HepG2 (cell line): ENCODE measurements around the gene GNPAT. TPM values are rescaled to one million over a fixed set of nuclear protein-coding genes. Genes with fewer than 3 reads are reported as not detected.

ENCODE experiments used
- ATAC-seq: fragments of 200-7000 bp; cut with Tn5 transposase; 3 replicates; pipeline ENCODE4 v1.9.1; 2020; ENCODE audit warnings: mild to moderate bottlenecking, moderate library complexity
- BruUV-seq: library from RNA; stranded (reverse); fragments of 400-500 nt; replicated peaks from 2 replicates; lab custom pipeline; 2021; lab: Mats Ljungman, UMichigan
- CTCF ChIA-PET: fragments of 300-600 bp; formaldehyde crosslinking; extraction: SDS; loops from one replicate; lab custom pipeline; 2021; ENCODE audit warnings: low total read pairs, inconsistent platforms, low intra/inter-chr PET ratio; lab: Yijun Ruan, JAX
- POLR2A ChIA-PET: fragments of 350-600 bp; sonication (Branson Sonifier 250); formaldehyde crosslinking; loops from one replicate; lab custom pipeline; 2020; ENCODE audit warnings: antibody characterized with exemption, inconsistent platforms; lab: Yijun Ruan, JAX
- DNase-seq: peaks from one replicate; pipeline ENCODE4 v3.0.0-alpha.2; 2015; ENCODE audit warnings: low spot score
- FAIRE-seq: peaks from 3 replicates; lab custom pipeline; 2011; peaks lifted over from hg19 to GRCh38; lab: Jason Lieb, UNC
- H2AFZ ChIP-seq: one replicate; pipeline ENCODE4 v1.6.1; 2011; ENCODE audit warnings: low read length, inconsistent platforms
- H3K27ac ChIP-seq: fragments of 300-600 bp; 3 replicates; pipeline ENCODE4 v1.8.0; 2011; ENCODE audit warnings: mixed run types, mild to moderate bottlenecking, mixed read lengths, low read length, inconsistent platforms; ENCODE audit not compliant: insufficient read depth; ENCODE audit errors: extremely low read length
- H3K27me3 ChIP-seq, 2 experiments: fragments of 200-600 bp in 1 of 2; 2 replicates in 1 of 2; 3 replicates in 1 of 2; pipeline versions ENCODE4 v1.6.0 to v1.8.0; 2011; ENCODE audit warnings: low read length in 2 of 2, mild to moderate bottlenecking in 2 of 2, moderate library complexity in 2 of 2, inconsistent platforms in 1 of 2; ENCODE audit not compliant: insufficient read depth in 2 of 2, control insufficient read depth in 1 of 2
- H3K36me3 ChIP-seq, 2 experiments: fragments of 200-600 bp in 1 of 2; replicated peaks in 1 of 2; 2 replicates in 1 of 2; 3 replicates in 1 of 2; pipeline versions ENCODE4 v1.5.1 to v1.8.0; 2011; ENCODE audit warnings: low read length in 2 of 2, inconsistent platforms in 1 of 2; ENCODE audit not compliant: insufficient read depth in 2 of 2, control insufficient read depth in 1 of 2
- H3K4me1 ChIP-seq: 2 replicates; pipeline ENCODE4 v1.5.1; 2012; ENCODE audit warnings: low read length, inconsistent platforms; ENCODE audit not compliant: insufficient read depth
- H3K4me2 ChIP-seq: 2 replicates; pipeline ENCODE4 v1.6.0; 2011; ENCODE audit warnings: low read depth, low read length, inconsistent platforms
- H3K4me3 ChIP-seq, 3 experiments: fragments of 200-600 bp in 1 of 3; sonication (generic), shearing (Covaris generic) in 1 of 3; replicated peaks in 1 of 3; 2 replicates each; pipeline ENCODE4 v1.5.1; 2011 to 2016; ENCODE audit warnings: low read length in 3 of 3, inconsistent platforms in 2 of 3, low read depth in 2 of 3, mild to moderate bottlenecking in 2 of 3, control low read depth in 1 of 3, mixed read lengths in 1 of 3; ENCODE audit not compliant: insufficient read depth in 1 of 3
- H3K79me2 ChIP-seq: one replicate; pipeline ENCODE4 v1.6.1; 2011; ENCODE audit warnings: low read length, inconsistent platforms; ENCODE audit not compliant: insufficient read depth
- H3K9ac ChIP-seq: 2 replicates; pipeline ENCODE4 v1.6.0; 2011; ENCODE audit warnings: mild to moderate bottlenecking, low read depth, low read length, inconsistent platforms; ENCODE audit not compliant: insufficient read depth
- H3K9me3 ChIP-seq: 2 replicates; pipeline ENCODE4 v1.5.1; 2012; ENCODE audit warnings: mild to moderate bottlenecking, low read length
- H4K20me1 ChIP-seq: 2 replicates; pipeline ENCODE4 v1.6.0; 2011; ENCODE audit warnings: inconsistent platforms, mild to moderate bottlenecking, low read length, moderate library complexity; ENCODE audit not compliant: insufficient read depth
- CHD2 ChIP-seq: IDR thresholded peaks from 2 replicates; pipeline ENCODE4 v1.6.1; 2011; ENCODE audit warnings: low read depth, low read length, improper control_type of control experiment
- HNRNPL ChIP-seq: fragments of 200-400 bp; formaldehyde crosslinking; IDR thresholded peaks from 2 replicates; pipeline ENCODE4 v1.6.1; 2017; ENCODE audit warnings: mild to moderate bottlenecking, low read depth, low read length
- KAT2B ChIP-seq: fragments of 150-350 bp; IDR thresholded peaks from 2 replicates; pipeline ENCODE4 v1.6.1; 2014; ENCODE audit warnings: low read depth, low read length, borderline replicate concordance
- MED8 ChIP-seq: sonication (generic); formaldehyde crosslinking; IDR thresholded peaks from 2 replicates; pipeline ENCODE4 v1.8.1; 2023; ENCODE audit warnings: mild to moderate bottlenecking, missing genetic modification reagents; ENCODE audit not compliant: insufficient replicate concordance
- MTF1 ChIP-seq: sonication (generic); formaldehyde crosslinking; IDR thresholded peaks from 2 replicates; pipeline ENCODE4 v1.5.0; 2020; ENCODE audit warnings: missing genetic modification reagents
- RORA ChIP-seq: sonication (generic); formaldehyde crosslinking; IDR thresholded peaks from 2 replicates; pipeline ENCODE4 v1.5.0; 2020; ENCODE audit warnings: mild to moderate bottlenecking, missing genetic modification reagents, moderate library complexity
- TBL1XR1 ChIP-seq: fragments of 150-350 bp; IDR thresholded peaks from 2 replicates; pipeline ENCODE4 v1.6.1; 2014; ENCODE audit warnings: borderline replicate concordance, low read length; ENCODE audit not compliant: partially characterized antibody
- ZNF232 ChIP-seq: sonication (generic); formaldehyde crosslinking; IDR thresholded peaks from 2 replicates; pipeline ENCODE4 v1.4.0; 2020; ENCODE audit warnings: missing genetic modification reagents, borderline replicate concordance
- ZNF816 ChIP-seq: sonication (generic); formaldehyde crosslinking; IDR thresholded peaks from 2 replicates; pipeline ENCODE4 v1.8.0; 2022; ENCODE audit warnings: missing genetic modification reagents, mild to moderate bottlenecking, borderline replicate concordance
- WGBS: methylation state at CpG from one replicate; pipeline ENCODE4 v1.1.6; 2017; ENCODE audit warnings: low lambda C conversion rate; 5-methylcytosine and 5-hydroxymethylcytosine counted together
- in situ Hi-C: cut with HindIII; loops from 2 replicates; pipeline ENCODE4 v1.10.0; 2017; ENCODE audit warnings: low pct_unique_long_range_greater_than_20kb; ENCODE audit not compliant: extremely low pct_ligation_motif_present
- intact Hi-C: fragments of 100-400 bp; cut with micrococcal nuclease; formaldehyde crosslinking; loops from one replicate; pipeline ENCODE4 v1.10.0; 2022; ENCODE audit not compliant: unreplicated experiment
- polyA plus RNA-seq, 8 experiments: library from polyadenylated mRNA; depleted of rRNA in 3 of 8; stranded (reverse) in 7 of 8; unstranded in 1 of 8; fragments of >200 nt; fragmentation: Illumina TruSeq in 4 of 8; extraction: Trizol in 4 of 8; gene quantifications; 2 replicates each; pipeline versions ENCODE4 v1.2.1 to v1.2.3, GENCODE V29; 2011 to 2016; ENCODE audit warnings: low read depth in 4 of 8, missing spikeins in 1 of 8, mixed read lengths in 1 of 8; ENCODE audit not compliant: insufficient read depth in 1 of 8
- total RNA-seq, 5 experiments: library from RNA; depleted of rRNA; stranded (reverse); fragments of >200 nt; fragmentation: Illumina TruSeq; extraction: Trizol; gene quantifications; 2 replicates each; pipeline ENCODE4 v1.2.3, GENCODE V29; 2016; ENCODE audit warnings: low read depth in 1 of 5
- TF ChIP-seq, protein P1 (sequence below): sonication (generic); formaldehyde crosslinking; IDR thresholded peaks from 2 replicates; pipeline ENCODE4 v1.4.0; 2020; ENCODE audit warnings: missing genetic modification reagents

Gene GNPAT
- total and polyA plus RNA-seq, 2 of the 13 experiments (the other 11 are each of a cell fraction or from before 2014, with no cell fraction given) = 58.3 to 114 TPM

GRCh38 chr1:231214918-231215680 is 25.9 kb upstream of the GNPAT start:
- WGBS = 95% methylated on average over 16 of the region's 17 CpGs
- no TSS peak for BruUV-seq
- ATAC-seq (no peak), FAIRE-seq (no peak), DNase-seq (no peak)
- Histone ChIP-seq H3K79me2 (no peaks in the 10 kb centered on the region), H3K9ac (no peak overlapping the region), H3K4me3 (no peak overlapping the region), H3K27ac (no peak overlapping the region), H3K4me1 (peaks cover 67% of the 10 kb centered on the region), H2AFZ (no peak overlapping the region), H3K36me3 (no peaks in the 10 kb centered on the region), H3K4me2 (no peak overlapping the region), H3K27me3 (no peaks in the 10 kb centered on the region), H4K20me1 (no peaks in the 10 kb centered on the region), H3K9me3 (no peaks in the 10 kb centered on the region)
- TF ChIP-seq HNRNPL (no peak), MED8 (CRISPR knock-in tag) (no peak), RORA (CRISPR knock-in tag) (no peak), KAT2B (no peak), ZNF232 (no peak), MTF1 (CRISPR knock-in tag) (no peak), TBL1XR1 (no peak), CHD2 (no peak), ZNF816 (no peak)
- TF ChIP-seq, protein P1, sequence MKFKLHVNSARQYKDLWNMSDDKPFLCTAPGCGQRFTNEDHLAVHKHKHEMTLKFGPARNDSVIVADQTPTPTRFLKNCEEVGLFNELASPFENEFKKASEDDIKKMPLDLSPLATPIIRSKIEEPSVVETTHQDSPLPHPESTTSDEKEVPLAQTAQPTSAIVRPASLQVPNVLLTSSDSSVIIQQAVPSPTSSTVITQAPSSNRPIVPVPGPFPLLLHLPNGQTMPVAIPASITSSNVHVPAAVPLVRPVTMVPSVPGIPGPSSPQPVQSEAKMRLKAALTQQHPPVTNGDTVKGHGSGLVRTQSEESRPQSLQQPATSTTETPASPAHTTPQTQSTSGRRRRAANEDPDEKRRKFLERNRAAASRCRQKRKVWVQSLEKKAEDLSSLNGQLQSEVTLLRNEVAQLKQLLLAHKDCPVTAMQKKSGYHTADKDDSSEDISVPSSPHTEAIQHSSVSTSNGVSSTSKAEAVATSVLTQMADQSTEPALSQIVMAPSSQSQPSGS (CRISPR knock-in tag) = no peak
- ChIA-PET POLR2A (no interaction called here), CTCF (no interaction called here)
- in situ Hi-C loops (loop anchor here (10.0 to 25.0 kb wide), 3 partner anchors 120 to 578 kb away; partner anchors contain the start of gene COG2), intact Hi-C loops (loop anchor here (5.0 kb wide), 1 partner anchor 298 kb away; no protein-coding TSS in a partner anchor)
